Right lobe of liver (tissue), 6 donors: Measurements from ENCODE around the gene CCDC8. TPM values are rescaled to one million over a fixed set of nuclear protein-coding genes. Genes with fewer than 3 reads are reported as not detected.

Source experiments
- ATAC-seq, 4 donors: fragments of 200-7000 bp; cut with Tn5 transposase; one replicate each; pipeline ENCODE4 v1.9.1; 2020; ENCODE audit warnings: mild to moderate bottlenecking in 4 of 4, moderate library complexity in 4 of 4
- DNase-seq, 3 donors: peaks; one replicate each; pipeline ENCODE4 v3.0.0-alpha.2; 2020
- H3K27ac ChIP-seq, 3 donors: fragments of 200-600 bp; one replicate each; pipeline ENCODE4 v1.8.0; 2022
- H3K27me3 ChIP-seq, 2 donors: fragments of 200-600 bp; one replicate each; pipeline ENCODE4 v1.8.0; 2022
- H3K36me3 ChIP-seq, 4 donors: fragments of 200-600 bp; sonication (generic) in 1 of 4; one replicate each; pipeline versions ENCODE4 v1.5.1 to v1.8.0; 2017 to 2022; ENCODE audit warnings: control low read depth in 1 of 4
- H3K4me1 ChIP-seq, 4 donors: fragments of 200-600 bp; sonication (generic) in 1 of 4; one replicate each; pipeline versions ENCODE4 v1.5.1 to v1.8.0; 2017 to 2022; ENCODE audit warnings: control low read depth in 1 of 4
- H3K4me3 ChIP-seq, 3 donors: fragments of 200-600 bp; one replicate each; pipeline ENCODE4 v1.8.0; 2022
- H3K9me3 ChIP-seq, 4 donors: fragments of 200-600 bp; sonication (generic) in 1 of 4; one replicate each; pipeline versions ENCODE4 v1.5.1 to v1.8.0; 2017 to 2022; ENCODE audit warnings: control low read depth in 1 of 4
- CTCF ChIP-seq, 4 donors: fragments of 200-600 bp in 3 of 4; fragments of 450-650 bp in 1 of 4; IDR thresholded peaks; one replicate each; pipeline versions ENCODE4 v1.5.1 to v1.8.0; 2016 to 2022; ENCODE audit warnings: antibody characterized with exemption in 4 of 4, mild to moderate bottlenecking in 2 of 4
- POLR2A ChIP-seq: fragments of 450-650 bp; IDR thresholded peaks from one replicate; pipeline ENCODE4 v1.6.1; 2017; ENCODE audit warnings: antibody characterized with exemption, mild to moderate bottlenecking
- WGBS: methylation state at CpG from one replicate; pipeline ENCODE4 v1.1.6; 2018; ENCODE audit warnings: low coverage, low lambda C conversion rate; ENCODE audit not compliant: insufficient coverage; ENCODE audit errors: missing lambda C conversion rate; 5-methylcytosine and 5-hydroxymethylcytosine counted together
- intact Hi-C, 2 donors: fragments of 100-400 bp; cut with DNase I; formaldehyde crosslinking; loops; one replicate each; pipeline versions ENCODE4 v1.11.2 to v1.14.1; 2022
- total RNA-seq, 6 experiments: library from RNA; depleted of rRNA in 2 of 6; stranded (reverse); fragments of >200 nt in 2 of 6; fragmentation: NEBNext Ultra II Directional in 3 of 6; extraction: Animal tissue kit (Norgen Biotek cat#: 25700) in 3 of 6; gene quantifications; one replicate each; pipeline versions ENCODE4 v1.1.0 to v1.2.4, GENCODE V29; 2016 to 2023
- donor health status: DM: no; HTN: yes; CAD: no.
- donor health status: DM: no; HTN: no; CAD: no.
- donor health status: DM: no; HTN: no; CAD: no.
- donor health status: DM: no; HTN: yes; CAD: no.
- donor health status: DM: no; HTN: yes; CAD: no.

CCDC8 gene
- total RNA-seq, 6 experiments from 2014 or later, result 0.26 to 0.55 (median 0.44) TPM; not detected in 1

DNA sequence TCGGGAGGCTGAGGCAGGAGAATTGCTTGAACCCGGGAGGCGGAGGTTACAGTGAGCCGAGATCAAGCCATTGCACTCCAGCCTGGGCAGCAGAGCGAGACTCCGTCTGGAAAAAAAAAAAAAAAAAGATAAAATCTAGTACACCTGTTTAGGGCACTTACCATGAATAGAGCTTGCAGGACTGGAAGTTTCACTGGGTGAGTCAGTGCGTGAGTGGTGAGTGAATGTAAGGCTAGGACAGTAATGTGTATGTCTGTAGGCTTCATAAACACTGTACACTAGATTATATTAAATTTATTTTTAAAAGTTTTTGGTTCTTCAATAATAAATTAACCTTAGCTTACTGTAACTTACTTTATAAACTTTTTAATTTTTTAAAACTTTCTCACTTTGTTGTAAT is 43.5 kb downstream of the CCDC8 start:
- Histone ChIP-seq H3K36me3 (peaks cover 0 to 5% (median 2%) of the 10 kb centered on the region in 4 donors), H3K9me3 (no peaks in the 10 kb centered on the region), H3K27me3 (no peaks in the 10 kb centered on the region), H3K4me1 (peaks cover 0 to 21% (median 10%) of the 10 kb centered on the region in 4 donors), H3K4me3 (no peak overlapping the region), H3K27ac (no peak overlapping the region)
- no peak for TF ChIP-seq CTCF (IDR thresholded peaks at IDR 0.05)
- no peak for TF ChIP-seq POLR2A
- no peak for ATAC-seq
- DNase-seq, result no peak
- WGBS, result 79% methylated on average over 4 of the region's 7 CpGs
- intact Hi-C loops, result no loop called here

DNA sequence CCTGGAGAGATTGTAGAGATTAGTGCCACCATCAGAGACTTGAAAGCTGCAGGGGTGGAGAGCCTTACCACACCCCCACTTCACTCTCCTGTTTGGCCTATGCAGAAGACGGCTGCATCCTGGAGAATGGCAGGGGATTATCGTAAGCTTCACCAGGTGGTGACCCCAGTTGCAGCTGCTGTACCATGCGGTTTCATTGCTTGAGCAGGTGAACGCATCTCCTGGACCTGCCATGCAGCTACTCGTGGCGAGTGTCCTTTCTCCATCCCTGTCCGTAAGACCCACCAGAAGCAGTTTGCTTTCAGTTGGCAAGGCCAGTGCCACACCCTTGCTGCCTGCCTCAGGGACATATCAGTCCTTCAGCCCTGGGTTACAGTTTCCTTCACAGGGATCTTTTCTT is 45.2 kb downstream of the CCDC8 start:
- Histone ChIP-seq H3K4me1 (peaks cover 0 to 24% (median 10%) of the 10 kb centered on the region in 4 donors), H3K4me3 (no peak overlapping the region), H3K27ac (no peak overlapping the region), H3K27me3 (no peaks in the 10 kb centered on the region), H3K36me3 (peaks cover 0 to 5% (median 2%) of the 10 kb centered on the region in 4 donors), H3K9me3 (no peaks in the 10 kb centered on the region)
- ATAC-seq (no peak), DNase-seq (peak in 1 of 3 donors; percentile 20)
- intact Hi-C loops, result no loop called here
- TF ChIP-seq POLR2A, result no peak
- no peak for TF ChIP-seq CTCF (IDR thresholded peaks at IDR 0.05)
- 98% methylated on average over 4 of the region's 7 CpGs for WGBS

- intact Hi-C loops, result no loop called here
- WGBS, result 100% methylated on average over 2 of the region's 5 CpGs
- peaks cover 0 to 24% (median 10%) of the 10 kb centered on the region in 4 donors for H3K4me1 ChIP-seq
- H3K27ac ChIP-seq, result no peak overlapping the region
- no peaks in the 10 kb centered on the region for H3K9me3 ChIP-seq
- H3K27me3 ChIP-seq, result no peaks in the 10 kb centered on the region
- peaks cover 0 to 5% (median 2%) of the 10 kb centered on the region in 4 donors for H3K36me3 ChIP-seq
- H3K4me3 ChIP-seq, result no peak overlapping the region
- no peak for ATAC-seq
- no peak for TF ChIP-seq POLR2A
- TF ChIP-seq CTCF (IDR thresholded peaks at IDR 0.05), result no peak
- DNase-seq, result no peak
These were observed 45.9 kb downstream of the CCDC8 start for GRCh38 chr19:46367426-46367825.

DNA sequence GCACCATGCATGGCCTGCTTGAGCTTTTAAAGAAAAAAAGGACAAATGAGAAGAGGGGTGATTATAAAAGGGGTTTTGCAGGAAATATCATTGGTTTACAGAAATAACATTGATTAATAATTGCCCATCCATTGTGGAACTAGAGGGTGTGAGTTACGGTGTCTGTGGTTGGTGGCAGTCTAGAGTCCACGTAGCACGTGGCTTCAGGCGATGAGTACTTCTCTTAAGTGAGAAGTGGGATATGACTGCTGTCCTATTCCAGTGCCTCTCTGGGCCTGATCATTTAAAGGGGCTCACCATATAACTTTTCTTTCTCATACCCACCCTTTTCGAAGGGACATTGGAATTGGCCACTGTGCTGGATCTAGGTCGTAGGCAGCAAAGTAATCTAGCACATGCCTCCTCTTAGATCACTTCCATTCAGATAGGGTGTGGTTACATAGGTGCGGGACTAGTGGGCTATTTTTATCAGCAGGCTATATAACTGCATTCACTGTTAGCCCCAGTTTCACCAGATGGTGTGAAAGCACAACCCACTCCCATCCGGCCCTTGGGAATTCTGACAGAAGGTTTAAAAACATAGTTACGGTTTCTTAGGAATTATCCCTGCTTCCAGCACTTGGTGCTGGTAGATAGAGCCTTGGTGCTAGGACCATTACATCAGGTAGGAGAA is 46.6 kb downstream of the CCDC8 start:
- Histone ChIP-seq H3K27me3 (no peaks in the 10 kb centered on the region), H3K4me3 (no peak overlapping the region), H3K36me3 (peaks cover 0 to 5% (median 2%) of the 10 kb centered on the region in 4 donors), H3K9me3 (no peaks in the 10 kb centered on the region), H3K4me1 (peaks cover 0 to 24% (median 10%) of the 10 kb centered on the region in 4 donors), H3K27ac (no peak overlapping the region)
- no peak for ATAC-seq
- intact Hi-C loops, result no loop called here
- 91% methylated on average over 8 of the region's 9 CpGs for WGBS
- DNase-seq, result no peak
- TF ChIP-seq POLR2A, result no peak
- TF ChIP-seq CTCF (IDR thresholded peaks at IDR 0.05), result no peak
